H9 (cell line): ENCODE results near the gene NENF. TPM values are rescaled to one million over a fixed set of nuclear protein-coding genes. Genes with fewer than 3 reads are reported as not detected.

Experiments
- DNase-seq: peaks from one replicate; pipeline ENCODE4 v3.0.0-alpha.2; 2017
- H2AFZ ChIP-seq: one replicate; pipeline ENCODE4 v1.6.1; 2013; ENCODE audit warnings: mild to moderate bottlenecking, low read length, control low read depth, moderate library complexity
- H2AK5ac ChIP-seq: 2 replicates; pipeline ENCODE4 v1.6.1; 2013; ENCODE audit warnings: low read length, control low read depth, mixed read lengths; ENCODE audit not compliant: insufficient read length
- H2BK120ac ChIP-seq: one replicate; pipeline ENCODE4 v1.6.1; 2013; ENCODE audit warnings: low read depth, mild to moderate bottlenecking, low read length, control low read depth, inconsistent platforms; ENCODE audit not compliant: poor library complexity, severe bottlenecking
- H2BK12ac ChIP-seq: 2 replicates; pipeline ENCODE4 v1.6.1; 2013; ENCODE audit warnings: low read length, control low read depth, mixed read lengths, low read depth; ENCODE audit not compliant: insufficient read length
- H2BK15ac ChIP-seq: 2 replicates; pipeline ENCODE4 v1.6.1; 2013; ENCODE audit warnings: low read depth, low read length, control low read depth
- H2BK20ac ChIP-seq: one replicate; pipeline ENCODE4 v1.6.1; 2013; ENCODE audit warnings: low read depth, mild to moderate bottlenecking, low read length, control low read depth, inconsistent platforms; ENCODE audit not compliant: poor library complexity, severe bottlenecking
- H2BK5ac ChIP-seq: 2 replicates; pipeline ENCODE4 v1.6.1; 2013; ENCODE audit warnings: low read length, control low read depth, mixed read lengths; ENCODE audit not compliant: insufficient read length
- H3K14ac ChIP-seq: 2 replicates; pipeline ENCODE4 v1.6.1; 2013; ENCODE audit warnings: low read length, control low read depth; ENCODE audit not compliant: insufficient read depth
- H3K18ac ChIP-seq: 2 replicates; pipeline ENCODE4 v1.6.1; 2013; ENCODE audit warnings: low read depth, mild to moderate bottlenecking, mixed read lengths, low read length, control low read depth; ENCODE audit not compliant: insufficient read length
- H3K23ac ChIP-seq: 2 replicates; pipeline ENCODE4 v1.6.1; 2013; ENCODE audit warnings: low read length, control low read depth, mixed read lengths, low read depth; ENCODE audit not compliant: insufficient read length
- H3K23me2 ChIP-seq: 2 replicates; pipeline ENCODE4 v1.6.1; 2013; ENCODE audit warnings: low read depth, mild to moderate bottlenecking, mixed read lengths, low read length, control low read depth; ENCODE audit not compliant: insufficient read length, poor library complexity, severe bottlenecking
- H3K27ac ChIP-seq: 2 replicates; pipeline ENCODE4 v1.5.1; 2013; ENCODE audit warnings: low read length, control low read depth, mixed read lengths, low read depth; ENCODE audit not compliant: insufficient read length
- H3K27me3 ChIP-seq: 2 replicates; pipeline ENCODE4 v1.6.1; 2013; ENCODE audit warnings: low read length, control low read depth, inconsistent platforms; ENCODE audit not compliant: insufficient read depth
- H3K4ac ChIP-seq: 2 replicates; pipeline ENCODE4 v1.6.1; 2013; ENCODE audit warnings: low read depth, mild to moderate bottlenecking, control low read depth, inconsistent platforms, low read length, moderate library complexity
- H3K4me1 ChIP-seq: 2 replicates; pipeline ENCODE4 v1.6.1; 2013; ENCODE audit warnings: low read length, control low read depth, inconsistent platforms; ENCODE audit not compliant: insufficient read depth
- H3K4me2 ChIP-seq: 2 replicates; pipeline ENCODE4 v1.6.1; 2013; ENCODE audit warnings: low read length, control low read depth, mixed read lengths; ENCODE audit not compliant: insufficient read length, insufficient read depth
- H3K56ac ChIP-seq: 2 replicates; pipeline ENCODE4 v1.6.1; 2013; ENCODE audit warnings: low read depth, mild to moderate bottlenecking, mixed read lengths, low read length, control low read depth; ENCODE audit not compliant: insufficient read length
- H3K79me1 ChIP-seq: 2 replicates; pipeline ENCODE4 v1.6.1; 2013; ENCODE audit warnings: low read depth, mild to moderate bottlenecking, moderate library complexity, low read length, control low read depth, inconsistent platforms; ENCODE audit not compliant: insufficient read depth, poor library complexity, severe bottlenecking
- H3K79me2 ChIP-seq: 2 replicates; pipeline ENCODE4 v1.6.1; 2013; ENCODE audit warnings: low read length, control low read depth, inconsistent platforms; ENCODE audit not compliant: insufficient read depth
- H3K9ac ChIP-seq: 2 replicates; pipeline ENCODE4 v1.6.1; 2013; ENCODE audit warnings: low read length, control low read depth, mixed read lengths; ENCODE audit not compliant: insufficient read length; ENCODE audit errors: extremely low read depth
- H3K9me3 ChIP-seq: one replicate; pipeline ENCODE4 v1.6.1; 2013; ENCODE audit warnings: low read depth, low read length, inconsistent platforms; ENCODE audit not compliant: control insufficient read depth
- H3T11ph ChIP-seq: one replicate; pipeline ENCODE4 v1.6.1; 2013; ENCODE audit warnings: mild to moderate bottlenecking, low read length, control low read depth, inconsistent platforms
- H4K20me1 ChIP-seq: one replicate; pipeline ENCODE4 v1.6.1; 2013; ENCODE audit not compliant: control insufficient read depth, insufficient read length, insufficient read depth
- H4K5ac ChIP-seq: 2 replicates; pipeline ENCODE4 v1.6.1; 2013; ENCODE audit warnings: low read depth, mild to moderate bottlenecking, mixed read lengths, low read length, control low read depth; ENCODE audit not compliant: insufficient read length
- H4K8ac ChIP-seq: replicated peaks from 2 replicates; pipeline ENCODE4 v1.6.1; 2013; ENCODE audit warnings: low read length, control low read depth, mixed read lengths, low read depth; ENCODE audit not compliant: insufficient read length
- H4K91ac ChIP-seq: 2 replicates; pipeline ENCODE4 v1.6.1; 2013; ENCODE audit warnings: low read depth, mild to moderate bottlenecking, moderate library complexity, mixed read lengths, low read length, control low read depth; ENCODE audit not compliant: insufficient read length
- H3K27ac Mint-ChIP-seq, 3 experiments: 2 replicates in 2 of 3; 3 replicates in 1 of 3; pipeline ENCODE4 v1.8.0; 2020 to 2021; ENCODE audit warnings: mixed read lengths in 3 of 3, mild to moderate bottlenecking in 1 of 3, moderate library complexity in 1 of 3
- H3K27me3 Mint-ChIP-seq: 2 replicates; pipeline ENCODE4 v1.8.0; 2021; ENCODE audit warnings: low read depth, mild to moderate bottlenecking, moderate library complexity, mixed read lengths
- H3K36me3 Mint-ChIP-seq, 3 experiments: 2 replicates in 2 of 3; 3 replicates in 1 of 3; pipeline ENCODE4 v1.8.0; 2020 to 2021; ENCODE audit warnings: low read depth in 3 of 3, mixed read lengths in 3 of 3; ENCODE audit not compliant: insufficient read depth in 1 of 3
- H3K4me1 Mint-ChIP-seq, 2 experiments: 2 replicates each; pipeline ENCODE4 v1.8.0; 2020; ENCODE audit warnings: mixed read lengths in 2 of 2
- H3K4me3 Mint-ChIP-seq, 2 experiments: 2 replicates in 1 of 2; 3 replicates in 1 of 2; pipeline ENCODE4 v1.8.0; 2020 to 2021; ENCODE audit warnings: mild to moderate bottlenecking in 2 of 2, mixed read lengths in 2 of 2, moderate library complexity in 1 of 2
- H3K9me3 Mint-ChIP-seq, 2 experiments: 2 replicates in 1 of 2; 3 replicates in 1 of 2; pipeline ENCODE4 v1.8.0; 2020; ENCODE audit warnings: mild to moderate bottlenecking in 2 of 2, mixed read lengths in 2 of 2, moderate library complexity in 1 of 2
- CTCF ChIP-seq: fragments of 200-600 bp; sonication (generic); conservative IDR thresholded peaks from 3 replicates; pipeline ENCODE4 v1.8.0; 2021; ENCODE audit warnings: antibody characterized with exemption, mild to moderate bottlenecking
- WGBS: extraction: QIAGEN DNeasy Blood & Tissue Kit; methylation state at CpG from one replicate; pipeline ENCODE4 v1.1.7; 2013; ENCODE audit warnings: missing lambda C conversion rate, low lambda C conversion rate, mixed read lengths; ENCODE audit not compliant: insufficient read length; ENCODE audit errors: extremely low coverage; 5-methylcytosine and 5-hydroxymethylcytosine counted together
- total RNA-seq: library from RNA; stranded (reverse); gene quantifications from 2 replicates; pipeline ENCODE4 v1.2.1, GENCODE V29; 2021

NENF gene
- total RNA-seq, 1 experiment from 2014 or later = 28.3 TPM

GRCh38 chr1:212461916-212462660 is 29.4 kb downstream of the NENF start:
- Mint-ChIP-seq H3K4me1 (peaks cover 27 to 37% of the 10 kb centered on the region in 2 experiments), H3K27ac (peak overlapping the region in 1 of 3 experiments; percentile 93; a peak in 2 of 7 replicates), H3K27me3 (no peaks in the 10 kb centered on the region; the same call in 1 of the 2 replicates), H3K9me3 (peaks cover 3 to 4% of the 10 kb centered on the region in 2 experiments; a peak in 3 of 5 replicates), H3K4me3 (no peak overlapping the region), H3K36me3 (no peaks in the 10 kb centered on the region; a peak in 1 of 7 replicates)
- no peak overlapping the region for H3K27ac ChIP-seq
- H2BK12ac ChIP-seq = no peak overlapping the region
- TF ChIP-seq CTCF = no peak
- H4K91ac ChIP-seq = no peak overlapping the region
- H2AK5ac ChIP-seq = no peak overlapping the region
- no peak overlapping the region for H2BK20ac ChIP-seq
- H3K4ac ChIP-seq = no peak overlapping the region
- no peak overlapping the region for H3K56ac ChIP-seq
- no CpG with 5 or more reads among the region's 13 CpGs for WGBS
- no peak overlapping the region for H2AFZ ChIP-seq
- H3K4me1 ChIP-seq = no peaks in the 10 kb centered on the region; the same call in 1 of the 2 replicates
- no peak overlapping the region for H2BK5ac ChIP-seq
- H4K20me1 ChIP-seq = no peaks in the 10 kb centered on the region
- DNase-seq = no peak
- H3K23me2 ChIP-seq = no peaks in the 10 kb centered on the region
- no peak overlapping the region for H3K9ac ChIP-seq
- no peaks in the 10 kb centered on the region for H3K79me1 ChIP-seq
- no peak overlapping the region for H3K23ac ChIP-seq
- no peak overlapping the region for H4K5ac ChIP-seq
- no peaks in the 10 kb centered on the region for H3K79me2 ChIP-seq
- no peaks in the 10 kb centered on the region for H3K27me3 ChIP-seq
- no peak overlapping the region for H2BK15ac ChIP-seq
- H3K4me2 ChIP-seq = no peak overlapping the region
- no peak overlapping the region for H3T11ph ChIP-seq
- H3K18ac ChIP-seq = no peak overlapping the region
- H2BK120ac ChIP-seq = no peak overlapping the region
- no peaks in the 10 kb centered on the region for H3K9me3 ChIP-seq
- H4K8ac ChIP-seq = no peak overlapping the region
- H3K14ac ChIP-seq = no peak overlapping the region
